A673 (cell line): Measurements from ENCODE around the gene KRR1. TPM values are rescaled to one million over a fixed set of nuclear protein-coding genes. Genes with fewer than 3 reads are reported as not detected.

Experiments used
- BruUV-seq: library from RNA; stranded (reverse); fragments of 400-500 nt; replicated peaks from 2 replicates; lab custom pipeline; 2021; lab: Mats Ljungman, UMichigan
- CTCF ChIA-PET: fragments of 300-600 bp; sonication (Branson Sonifier 250); formaldehyde crosslinking; loops from one replicate; lab custom pipeline; 2022; ENCODE audit warnings: antibody characterized with exemption; lab: Charles Lee
- POLR2A ChIA-PET: fragments of 300-600 bp; sonication (Branson Sonifier 250); formaldehyde crosslinking; loops from one replicate; lab custom pipeline; 2022; ENCODE audit warnings: antibody characterized with exemption; ENCODE audit not compliant: low non-redundant PET; lab: Charles Lee
- DNase-seq: peaks from one replicate; pipeline ENCODE4 v3.0.0-alpha.2; 2015; ENCODE audit warnings: low spot score
- H3K27ac ChIP-seq: fragments of 200-600 bp; sonication (generic); 2 replicates; pipeline ENCODE4 v1.5.1; 2016; ENCODE audit warnings: mixed run types, low read depth, mild to moderate bottlenecking, mixed read lengths, antibody characterized with exemption, low read length; ENCODE audit not compliant: poor library complexity, severe bottlenecking
- H3K27me3 ChIP-seq: fragments of 200-600 bp; sonication (generic); replicated peaks from 2 replicates; pipeline ENCODE4 v1.6.1; 2017; ENCODE audit warnings: mixed run types, low read depth, mild to moderate bottlenecking, mixed read lengths, antibody characterized with exemption, low read length; ENCODE audit not compliant: insufficient read depth, poor library complexity
- H3K36me3 ChIP-seq: fragments of 200-600 bp; sonication (generic); 2 replicates; pipeline ENCODE4 v1.6.1; 2016; ENCODE audit warnings: mixed run types, mild to moderate bottlenecking, mixed read lengths, antibody characterized with exemption, low read length; ENCODE audit not compliant: insufficient read depth, poor library complexity, severe bottlenecking
- H3K4me1 ChIP-seq: fragments of 200-600 bp; sonication (generic); 2 replicates; pipeline ENCODE4 v1.6.1; 2017; ENCODE audit warnings: mixed run types, mild to moderate bottlenecking, mixed read lengths, antibody characterized with exemption, low read length; ENCODE audit not compliant: insufficient read depth, poor library complexity, severe bottlenecking
- H3K4me3 ChIP-seq: fragments of 200-600 bp; sonication (generic); 2 replicates; pipeline ENCODE4 v1.5.1; 2016; ENCODE audit warnings: low read depth, mixed run types, mild to moderate bottlenecking, mixed read lengths, low read length; ENCODE audit not compliant: poor library complexity, severe bottlenecking
- H3K9me3 ChIP-seq: fragments of 200-600 bp; sonication (generic); 2 replicates; pipeline ENCODE4 v1.6.1; 2016; ENCODE audit warnings: mixed run types, low read depth, mild to moderate bottlenecking, mixed read lengths, antibody characterized with exemption, low read length; ENCODE audit not compliant: poor library complexity, severe bottlenecking
- CTCF ChIP-seq: fragments of 300-800, 200-600 bp; sonication (generic); conservative IDR thresholded peaks from 2 replicates; pipeline ENCODE4 v1.5.1; 2017; ENCODE audit warnings: low read depth, mild to moderate bottlenecking, antibody characterized with exemption, low read length, moderate library complexity, mixed read lengths
- EZH2 ChIP-seq: fragments of 200-600 bp; sonication (generic); IDR thresholded peaks from 2 replicates; pipeline ENCODE4 v1.6.1; 2017; ENCODE audit warnings: borderline replicate concordance, low read depth, mild to moderate bottlenecking, mixed read lengths, antibody characterized with exemption, low read length; ENCODE audit not compliant: poor library complexity, severe bottlenecking
- intact Hi-C: fragments of 100-400 bp; cut with micrococcal nuclease; formaldehyde crosslinking; loops from one replicate; pipeline ENCODE4 v1.10.0; 2022; ENCODE audit not compliant: unreplicated experiment
- total RNA-seq: library from RNA; stranded (reverse); gene quantifications from 2 replicates; pipeline ENCODE4 v1.2.3, GENCODE V29; 2021

KRR1 gene
- total RNA-seq, 1 experiment from 2014 or later: 85.9 TPM

- Histone ChIP-seq H3K4me3 (no peak overlapping the region), H3K4me1 (no peaks in the 10 kb centered on the region), H3K36me3 (no peaks in the 10 kb centered on the region), H3K9me3 (no peaks in the 10 kb centered on the region), H3K27me3 (no peaks in the 10 kb centered on the region), H3K27ac (no peak overlapping the region)
- POLR2A ChIA-PET: no interaction called here
- no peak for TF ChIP-seq EZH2
- TF ChIP-seq CTCF: no peak
- CTCF ChIA-PET: no interaction called here
- DNase-seq: no peak
- BruUV-seq: no TSS peak
- intact Hi-C loops: loop anchor here (5.0 to 10.0 kb wide), 2 partner anchors 816 to 929 kb away; partner anchors contain the start of gene BBS10
Observed at GRCh38 chr12:75528692-75529091, 17.3 kb upstream of the KRR1 start.

- no peaks in the 10 kb centered on the region for H3K27me3 ChIP-seq
- ChIA-PET CTCF (no interaction called here), POLR2A (no interaction called here)
- H3K36me3 ChIP-seq: no peaks in the 10 kb centered on the region
- H3K9me3 ChIP-seq: no peaks in the 10 kb centered on the region
- no peak overlapping the region for H3K27ac ChIP-seq
- BruUV-seq: no TSS peak
- intact Hi-C loops: loop anchor here (5.0 to 10.0 kb wide), 2 partner anchors 817 to 929 kb away; partner anchors contain the start of gene BBS10
- no peak overlapping the region for H3K4me3 ChIP-seq
- TF ChIP-seq CTCF: no peak
- TF ChIP-seq EZH2: no peak
- no peak for DNase-seq
- no peaks in the 10 kb centered on the region for H3K4me1 ChIP-seq
Observed at GRCh38 chr12:75528272-75528671, 16.9 kb upstream of the KRR1 start.

GRCh38 chr12:75526655-75527511 lies 15.5 kb upstream of the KRR1 start:
- DNase-seq: peak; percentile 70
- TF ChIP-seq EZH2 (no peak), CTCF (peak; percentile 67)
- Histone ChIP-seq H3K9me3 (no peaks in the 10 kb centered on the region), H3K4me3 (no peak overlapping the region), H3K36me3 (no peaks in the 10 kb centered on the region), H3K4me1 (no peaks in the 10 kb centered on the region), H3K27ac (no peak overlapping the region), H3K27me3 (no peaks in the 10 kb centered on the region)
- CTCF ChIA-PET: interaction anchor here (0.7 to 1.8 kb wide), 3 partner anchors 247 to 510 kb away, joined by 3 to 7 read pairs (median 4); no protein-coding TSS in a partner anchor
- intact Hi-C loops: loop anchor here (2.0 to 10.0 kb wide), 3 partner anchors 504 to 930 kb away; partner anchors contain the start of genes BBS10 and PHLDA1
- POLR2A ChIA-PET: no interaction called here
- BruUV-seq: no TSS peak
